ENCODE data around the gene TYMP.

The TYMP gene

GRCh38 chr22:50483556-50483955 lies 46.3 kb downstream of the TYMP start:
- DNase-seq (ENCODE audit: low read depth): no peak

DNA sequence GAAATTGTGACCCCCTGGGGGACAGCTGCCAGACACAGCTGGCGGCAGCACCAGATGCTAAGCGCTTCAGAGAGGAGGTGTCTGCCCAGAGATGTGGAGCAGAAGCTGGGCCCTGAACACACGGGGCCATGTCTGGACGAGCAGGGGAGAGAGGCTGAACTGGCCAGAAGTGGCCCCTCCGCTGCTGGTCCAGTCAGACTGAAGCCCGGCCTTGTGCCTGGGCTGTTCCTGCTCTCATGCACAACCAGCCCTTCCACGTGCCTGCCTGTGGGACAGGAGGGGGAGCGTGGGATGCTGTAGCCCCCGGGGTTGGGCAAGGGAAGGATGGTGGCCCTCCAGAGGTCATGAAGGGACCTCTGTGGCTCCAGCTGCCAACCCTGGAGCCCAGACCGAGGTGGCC lies 46.7 kb downstream of the TYMP start:
- DNase-seq (ENCODE audit: low read depth): no peak

DNA sequence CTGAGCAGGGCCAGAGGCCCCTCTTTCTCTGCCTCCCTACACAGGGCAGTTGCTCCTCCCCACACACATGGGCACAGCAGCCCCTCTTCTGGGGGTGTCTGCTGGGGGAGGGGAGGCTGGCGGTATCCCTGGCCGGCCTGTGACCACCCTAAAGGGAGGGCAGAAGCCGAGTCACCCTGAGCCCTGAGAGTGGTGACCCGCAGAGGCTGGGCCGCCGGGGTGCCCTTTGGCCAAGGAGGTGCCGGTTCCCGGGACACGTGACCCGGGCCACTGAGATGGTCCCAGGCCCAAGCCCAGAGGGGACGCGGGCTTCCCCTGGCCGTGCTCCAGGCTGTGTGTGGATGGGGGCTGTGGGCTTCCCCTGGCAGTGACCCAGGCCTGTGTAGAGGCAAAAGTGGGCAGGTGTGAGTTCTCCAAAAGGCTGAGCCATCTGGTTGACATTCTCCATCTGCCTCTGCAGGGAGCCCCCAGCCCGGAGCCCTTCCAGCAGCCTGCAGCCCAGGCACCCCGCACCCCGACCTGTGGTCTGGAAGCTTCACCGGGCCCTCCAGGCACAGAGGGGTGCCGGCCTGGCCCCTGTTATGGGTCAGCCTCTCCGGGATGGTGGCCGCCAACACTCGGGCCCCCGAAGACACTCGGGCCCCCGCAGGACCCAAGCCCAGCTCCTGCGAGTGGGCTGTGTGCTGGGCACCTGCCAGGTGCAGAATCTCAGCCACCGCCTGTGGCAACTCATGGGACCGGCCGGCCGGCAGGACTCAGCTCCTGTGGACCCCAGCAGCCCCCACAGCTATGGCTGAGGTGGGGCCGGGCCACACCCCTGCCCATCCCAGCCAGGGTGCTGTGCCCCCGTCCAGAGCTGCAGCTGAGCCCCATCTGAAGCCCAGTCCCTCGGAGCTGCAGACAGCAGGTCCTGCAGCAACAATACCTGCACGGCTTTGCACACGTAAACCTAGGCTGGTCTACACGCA lies 47.4 kb downstream of the TYMP start:
- DNase-seq (ENCODE audit: low read depth): no peak

GRCh38 chr22:50481440-50482106 lies 48.2 kb downstream of the TYMP start, which contains the start of gene ADM2:
Gene ADM2, plus strand, starts transcription at chr22:50481543. Its CDS starts 305 bp downstream, at chr22:50481848.
- DNase-seq (ENCODE audit: low read depth): peak; percentile 50

- no peak for DNase-seq (ENCODE audit: low read depth)
Measured at GRCh38 chr22:50481045-50481439, 48.8 kb downstream of the TYMP start.

DNA sequence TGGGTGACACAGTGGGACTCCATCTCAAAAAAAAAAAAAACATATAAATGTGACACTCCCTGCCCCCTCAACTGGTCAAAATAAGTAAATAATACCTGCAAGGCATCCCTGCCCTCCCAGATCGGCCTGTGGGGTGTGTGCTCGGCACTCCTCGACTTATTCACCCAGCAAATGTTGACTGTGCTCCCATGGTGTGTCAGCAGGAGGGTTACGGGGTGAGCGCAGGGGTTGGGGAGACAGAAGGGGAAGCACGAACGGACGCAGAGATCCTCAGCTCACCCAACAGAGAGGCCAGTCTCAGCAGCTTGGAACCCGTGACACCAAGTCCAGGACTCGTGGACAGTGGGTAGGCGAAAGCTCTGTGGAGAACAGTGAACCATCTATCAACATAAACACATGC lies 50.1 kb downstream of the TYMP start:
- DNase-seq (ENCODE audit: low read depth): no peak

DNA sequence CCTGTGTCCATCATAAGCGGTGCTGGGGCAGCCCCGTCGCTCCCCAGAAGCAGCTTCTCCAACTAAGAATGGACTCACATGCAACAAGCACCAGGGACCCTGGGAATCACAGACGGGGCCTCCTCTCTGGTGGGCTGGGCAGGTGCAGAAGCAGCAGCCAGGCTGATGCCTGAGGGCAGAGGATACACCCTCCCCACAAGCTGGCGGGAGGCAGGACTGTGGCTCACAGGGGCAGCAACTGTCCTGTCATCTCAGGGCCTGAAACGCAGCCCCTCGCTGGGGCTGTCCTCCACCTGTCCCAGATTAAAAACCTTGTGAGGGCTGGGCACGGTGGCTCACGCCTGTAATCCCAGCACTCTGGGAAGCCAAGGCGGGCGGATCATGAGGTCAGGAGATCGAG lies 51.9 kb downstream of the TYMP start:
- DNase-seq (ENCODE audit: low read depth): no peak

DNA sequence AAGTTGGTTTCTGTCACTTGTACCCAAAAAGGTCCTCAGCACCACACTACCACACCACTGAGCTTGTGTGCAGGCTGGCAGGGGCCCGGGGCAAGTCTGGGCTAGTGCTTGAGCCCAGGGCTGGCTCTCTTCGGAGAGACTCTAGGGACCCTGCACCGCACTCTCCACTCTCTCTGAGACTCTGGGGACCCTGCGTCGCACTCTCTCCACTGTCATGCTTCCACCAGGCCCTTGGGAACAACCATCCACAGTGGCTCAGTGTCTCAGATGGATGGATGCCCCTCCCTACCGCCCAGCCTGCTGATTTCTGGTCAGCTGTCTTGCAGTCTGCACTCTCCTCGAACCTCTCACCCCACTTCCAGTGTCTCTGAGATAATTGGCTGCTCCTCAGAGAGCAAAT lies 52.9 kb downstream of the TYMP start:
- DNase-seq (ENCODE audit: low read depth): no peak

Data from CMK (cell line).